Germinal center (tissue), 1 donor: ENCODE measurements around the gene RNU1-3.
"Not testable (repeated sequence)": the region's sequence is repeated elsewhere in the genome, so short reads cannot be mapped to it uniquely, and the experiment has no call there.

ENCODE experiments used
- DNase-seq: peaks from one replicate; pipeline ENCODE4 v3.0.0; 2012; ENCODE audit warnings: mixed read lengths, low spot score

Gene RNU1-3

GRCh38 chr1:16666502-16667413, at the start of gene RNU1-3:
TSS of gene RNU1-3 (minus strand) at chr1:16666948.
- DNase-seq: not testable (repeated sequence)

GRCh38 chr1:16713480-16713879, 46.7 kb upstream of the RNU1-3 start:
- DNase-seq: not testable (repeated sequence)

- not testable (repeated sequence) for DNase-seq
Measured at GRCh38 chr1:16712984-16713383, 46.2 kb upstream of the RNU1-3 start.

GRCh38 chr1:16712582-16712981, 45.8 kb upstream of the RNU1-3 start:
- DNase-seq: not testable (repeated sequence)

- not testable (repeated sequence) for DNase-seq
Measured at GRCh38 chr1:16712131-16712530, 45.4 kb upstream of the RNU1-3 start.

GRCh38 chr1:16710618-16711017, 43.9 kb upstream of the RNU1-3 start:
- not testable (repeated sequence) for DNase-seq

GRCh38 chr1:16709659-16710087, 42.9 kb upstream of the RNU1-3 start:
- DNase-seq: not testable (repeated sequence)

- DNase-seq: not testable (repeated sequence)
Measured at GRCh38 chr1:16708704-16709103, 42.0 kb upstream of the RNU1-3 start.

GRCh38 chr1:16707130-16708093, 40.7 kb upstream of the RNU1-3 start:
- DNase-seq: not testable (repeated sequence)

- DNase-seq: not testable (repeated sequence)
Measured at GRCh38 chr1:16706302-16706701, 39.6 kb upstream of the RNU1-3 start.

GRCh38 chr1:16704502-16705100, 37.9 kb upstream of the RNU1-3 start:
- DNase-seq: not testable (repeated sequence)

GRCh38 chr1:16704076-16704475, 37.3 kb upstream of the RNU1-3 start:
- not testable (repeated sequence) for DNase-seq

GRCh38 chr1:16703602-16704001, 36.9 kb upstream of the RNU1-3 start:
- not testable (repeated sequence) for DNase-seq

- not testable (repeated sequence) for DNase-seq
Measured at GRCh38 chr1:16703141-16703540, 36.4 kb upstream of the RNU1-3 start.

GRCh38 chr1:16702280-16702679, 35.5 kb upstream of the RNU1-3 start:
- not testable (repeated sequence) for DNase-seq

GRCh38 chr1:16701189-16701588, 34.4 kb upstream of the RNU1-3 start:
- not testable (repeated sequence) for DNase-seq

GRCh38 chr1:16700138-16700895, 33.6 kb upstream of the RNU1-3 start:
- not testable (repeated sequence) for DNase-seq

- not testable (repeated sequence) for DNase-seq
Measured at GRCh38 chr1:16699440-16699839, 32.7 kb upstream of the RNU1-3 start.

- DNase-seq: not testable (repeated sequence)
Measured at GRCh38 chr1:16697152-16697551, 30.4 kb upstream of the RNU1-3 start.

- not testable (repeated sequence) for DNase-seq
Measured at GRCh38 chr1:16696507-16697150, 29.9 kb upstream of the RNU1-3 start.
